Breast epithelium (tissue), 3 donors: ENCODE measurements around the gene SLC52A1.

Experiments used
- POLR2A ChIP-seq: fragments of 450-650 bp; IDR thresholded peaks from one replicate; pipeline ENCODE4 v1.6.1; 2016; ENCODE audit warnings: antibody characterized with exemption, mild to moderate bottlenecking, moderate library complexity
- TF ChIP-seq, protein P1 (sequence below), 3 donors: fragments of 450-650 bp; IDR thresholded peaks; one replicate each; pipeline ENCODE4 v1.5.1; 2016 to 2017; ENCODE audit warnings: antibody characterized with exemption in 3 of 3, mild to moderate bottlenecking in 3 of 3, moderate library complexity in 3 of 3

DNA sequence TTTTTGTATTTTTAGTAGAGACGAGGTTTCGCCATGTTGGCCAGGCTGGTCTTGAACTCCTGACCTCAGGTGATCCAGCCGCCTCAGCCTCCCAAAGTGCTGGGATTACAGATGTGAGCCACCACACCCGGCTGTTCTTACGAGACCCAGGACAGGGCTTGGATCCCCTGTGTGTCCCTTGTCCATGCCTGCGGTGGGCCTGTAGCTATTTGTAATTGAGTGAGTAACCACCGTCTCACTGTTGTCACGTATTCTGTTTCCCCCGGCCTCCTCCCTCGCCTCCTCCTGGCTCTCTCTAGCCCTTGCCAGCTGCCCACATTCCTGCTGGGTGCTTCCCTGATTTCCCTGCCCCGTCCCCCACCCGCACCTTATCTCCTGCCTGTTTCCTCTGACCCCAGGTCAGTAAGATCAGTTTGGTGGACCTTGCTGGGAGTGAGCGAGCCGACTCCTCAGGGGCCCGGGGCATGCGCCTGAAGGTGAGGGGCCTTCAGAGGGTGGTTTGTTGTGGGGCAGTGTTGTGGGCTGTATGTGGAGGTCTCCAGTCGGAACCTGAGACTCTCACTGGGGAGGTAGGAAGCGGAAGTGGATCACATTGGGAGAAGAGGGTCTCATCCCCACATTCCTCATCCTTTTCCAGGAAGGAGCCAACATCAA, 31.9 kb downstream of the SLC52A1 start:
- TF ChIP-seq, protein P1, sequence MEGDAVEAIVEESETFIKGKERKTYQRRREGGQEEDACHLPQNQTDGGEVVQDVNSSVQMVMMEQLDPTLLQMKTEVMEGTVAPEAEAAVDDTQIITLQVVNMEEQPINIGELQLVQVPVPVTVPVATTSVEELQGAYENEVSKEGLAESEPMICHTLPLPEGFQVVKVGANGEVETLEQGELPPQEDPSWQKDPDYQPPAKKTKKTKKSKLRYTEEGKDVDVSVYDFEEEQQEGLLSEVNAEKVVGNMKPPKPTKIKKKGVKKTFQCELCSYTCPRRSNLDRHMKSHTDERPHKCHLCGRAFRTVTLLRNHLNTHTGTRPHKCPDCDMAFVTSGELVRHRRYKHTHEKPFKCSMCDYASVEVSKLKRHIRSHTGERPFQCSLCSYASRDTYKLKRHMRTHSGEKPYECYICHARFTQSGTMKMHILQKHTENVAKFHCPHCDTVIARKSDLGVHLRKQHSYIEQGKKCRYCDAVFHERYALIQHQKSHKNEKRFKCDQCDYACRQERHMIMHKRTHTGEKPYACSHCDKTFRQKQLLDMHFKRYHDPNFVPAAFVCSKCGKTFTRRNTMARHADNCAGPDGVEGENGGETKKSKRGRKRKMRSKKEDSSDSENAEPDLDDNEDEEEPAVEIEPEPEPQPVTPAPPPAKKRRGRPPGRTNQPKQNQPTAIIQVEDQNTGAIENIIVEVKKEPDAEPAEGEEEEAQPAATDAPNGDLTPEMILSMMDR (IDR thresholded peaks at IDR 0.05): no peak
- TF ChIP-seq POLR2A: no peak
